LHCN-M2 (cell line): ENCODE measurements around the gene IL3RA. TPM values are rescaled to one million over a fixed set of nuclear protein-coding genes. Genes with fewer than 3 reads are reported as not detected.
A peak's percentile ranks its signal among the peaks of the same experiment; 100 is the strongest.
"Not testable (repeated sequence)": the region's sequence is repeated elsewhere in the genome, so short reads cannot be mapped to it uniquely, and the experiment has no call there.

Experiments used
- DNase-seq: peaks from one replicate; pipeline ENCODE4 v3.0.0-alpha.2; 2012; ENCODE audit warnings: low read depth
- total RNA-seq: library from RNA; depleted of rRNA; stranded (reverse); fragments of >200 nt; gene quantifications from 2 replicates; pipeline ENCODE4 v1.2.3, GENCODE V29; 2014

IL3RA gene
- total RNA-seq, 1 experiment from 2014 or later: not detected

GRCh38 chrX:1398431-1399340, 62.1 kb downstream of the IL3RA start:
- no peak for DNase-seq

DNA sequence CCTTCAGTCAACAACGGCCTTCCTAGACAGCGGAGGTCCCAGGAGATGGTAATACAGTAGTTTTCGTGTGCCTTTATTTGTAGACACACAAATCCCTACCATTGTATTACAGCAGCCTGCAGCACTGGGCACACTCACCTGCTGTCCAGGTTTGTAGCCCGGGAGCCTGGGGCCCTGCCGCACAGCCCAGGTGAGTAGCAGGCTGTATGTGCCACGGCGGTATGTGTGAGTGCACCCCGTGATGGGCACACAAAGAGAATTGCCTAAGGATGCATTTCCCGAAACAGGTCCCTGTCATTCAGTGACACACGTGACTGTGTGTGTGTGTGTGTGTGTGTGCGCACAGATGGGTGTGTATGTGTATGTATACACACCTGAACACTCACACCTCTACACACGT, 63.5 kb downstream of the IL3RA start:
- no peak for DNase-seq

DNA sequence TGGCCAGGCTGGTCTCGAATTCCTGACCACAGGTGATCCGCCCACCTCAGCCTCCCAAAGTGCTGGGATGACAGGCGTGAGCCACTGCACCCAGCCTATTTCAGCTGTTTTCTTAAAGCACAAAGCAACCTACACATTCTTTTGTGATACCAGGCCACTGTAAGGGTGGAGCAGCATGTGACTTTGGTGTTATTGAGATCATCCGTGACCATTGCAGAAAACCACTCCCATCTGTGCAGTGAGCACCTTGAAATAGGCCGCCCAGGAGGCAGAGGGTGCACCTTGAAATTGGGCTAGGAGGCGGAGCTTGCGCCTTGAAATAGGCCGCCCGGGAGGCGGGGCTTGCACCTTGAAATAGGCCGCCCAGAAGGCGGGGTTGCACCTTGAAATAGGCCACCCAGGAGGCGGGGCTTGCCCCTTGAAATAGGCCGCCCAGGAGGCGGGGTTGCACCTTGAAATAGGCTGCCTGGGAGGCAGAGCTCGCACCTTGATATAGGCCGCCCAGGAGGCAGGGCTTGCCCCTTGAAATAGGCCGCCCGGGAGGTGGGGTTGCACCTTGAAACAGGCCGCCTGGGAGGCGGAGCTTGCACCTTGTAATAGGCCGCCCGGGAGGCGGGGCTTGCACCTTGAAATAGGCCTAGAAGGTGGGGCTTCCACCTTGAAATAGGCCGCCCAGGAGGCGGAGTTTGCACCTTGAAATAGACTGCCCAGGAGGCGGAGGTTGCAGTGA, 64.3 kb downstream of the IL3RA start:
- no peak for DNase-seq

GRCh38 chrX:1401611-1402430, 65.2 kb downstream of the IL3RA start:
- DNase-seq: no peak

DNA sequence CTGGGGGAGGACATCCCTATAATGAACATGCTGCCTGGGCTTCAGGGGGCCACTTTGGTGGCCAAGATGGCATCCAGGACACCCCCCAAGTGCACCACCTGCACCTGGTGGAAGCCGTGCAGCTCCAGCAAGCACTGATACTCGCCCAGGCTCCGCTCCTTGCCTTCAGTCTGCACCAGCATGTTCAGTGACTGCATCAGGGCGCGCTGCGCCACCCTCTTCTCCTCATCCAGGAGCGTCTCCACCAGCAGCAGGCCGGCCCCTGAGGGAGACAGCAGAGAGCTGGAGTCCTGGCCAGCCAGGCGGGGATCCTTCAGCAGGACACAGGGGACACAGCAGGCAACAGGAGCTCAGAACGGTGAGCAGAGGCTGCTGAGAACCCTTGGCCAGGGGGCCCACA, 66.6 kb downstream of the IL3RA start:
- DNase-seq: no peak

DNA sequence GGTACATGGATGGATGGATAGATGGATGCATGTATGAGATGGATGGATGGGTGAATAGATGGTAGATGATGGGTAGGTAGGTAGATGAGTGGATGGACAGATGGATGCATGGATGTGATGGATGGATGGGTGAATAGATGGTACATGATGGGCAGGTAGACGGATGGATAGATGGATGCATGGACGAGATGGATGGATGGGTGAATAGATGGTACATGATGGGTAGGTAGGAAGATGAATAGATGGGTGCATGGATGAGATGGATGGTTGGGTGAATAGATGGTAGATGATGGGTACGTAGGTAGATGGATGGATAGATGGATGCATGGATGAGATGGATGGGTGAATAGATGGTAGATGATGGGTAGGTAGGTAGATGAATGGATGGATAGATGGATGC, 67.3 kb downstream of the IL3RA start:
- not testable (repeated sequence) for DNase-seq

DNA sequence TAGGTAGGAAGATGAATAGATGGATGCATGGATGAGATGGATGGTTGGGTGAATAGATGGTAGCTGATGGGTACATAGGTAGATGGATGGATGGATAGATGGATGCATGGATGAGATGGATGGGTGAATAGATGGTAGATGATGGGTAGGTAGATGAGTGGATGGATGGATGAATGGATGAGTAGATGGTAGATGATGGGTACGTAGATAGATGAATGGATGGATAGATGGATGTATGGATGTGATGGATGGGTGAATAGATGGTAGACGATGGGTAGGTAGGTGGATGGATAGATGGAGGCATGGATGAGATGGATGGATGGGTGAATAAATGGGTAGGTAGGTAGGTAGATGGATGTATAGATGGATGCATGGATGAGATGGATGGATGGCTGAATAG, 69.2 kb downstream of the IL3RA start:
- not testable (repeated sequence) for DNase-seq

GRCh38 chrX:1407035-1407434, 70.5 kb downstream of the IL3RA start:
- no peak for DNase-seq

DNA sequence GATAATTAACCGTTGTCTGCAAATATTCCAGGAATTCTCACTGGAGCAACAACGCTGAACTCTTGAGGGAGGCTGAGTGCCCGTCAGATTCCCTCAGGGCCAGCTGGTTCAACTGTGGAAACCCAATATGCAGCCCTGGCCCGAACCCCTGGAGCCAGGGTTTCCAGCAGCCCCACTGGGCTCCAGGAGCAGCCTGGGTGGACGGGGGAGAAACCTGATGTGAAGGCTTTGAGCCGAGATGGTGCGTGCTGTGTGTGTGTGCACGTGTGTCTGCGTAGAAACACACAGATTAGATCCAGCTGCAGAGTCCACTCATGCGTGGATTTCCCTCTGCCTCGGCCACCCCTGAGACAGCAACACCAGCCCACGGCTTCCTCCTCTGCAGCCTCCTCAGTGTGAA, 74.7 kb downstream of the IL3RA start:
- DNase-seq: no peak

DNA sequence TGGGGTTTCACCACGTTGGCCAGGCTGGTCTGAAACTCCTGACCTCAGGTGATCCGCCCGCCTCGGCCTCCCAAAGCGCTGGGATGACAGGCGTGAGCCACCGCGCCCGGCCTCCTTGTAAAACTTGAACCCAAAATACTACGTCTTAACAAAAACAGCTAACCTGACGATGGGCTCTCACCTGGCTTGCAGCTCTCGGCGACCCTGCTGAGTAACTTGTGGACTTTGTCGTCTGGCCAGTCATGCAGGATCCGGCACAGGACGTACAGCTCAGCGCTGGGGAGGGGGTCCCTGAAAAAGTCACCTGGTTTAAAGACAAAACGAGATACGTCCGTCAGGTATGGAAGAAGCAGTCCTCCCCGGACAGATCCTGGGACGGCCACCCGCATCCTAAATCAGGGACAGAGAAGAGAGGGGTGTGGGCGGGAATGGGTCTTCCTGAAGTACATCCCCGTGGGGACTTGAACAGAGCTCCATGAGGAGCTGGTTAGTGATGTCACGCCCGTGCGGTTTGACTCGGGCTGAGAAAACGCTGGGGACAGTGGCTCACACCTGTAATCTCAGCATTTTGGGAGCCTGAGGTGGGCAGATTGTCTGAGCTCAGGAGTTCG, 76.1 kb downstream of the IL3RA start:
- no peak for DNase-seq

DNA sequence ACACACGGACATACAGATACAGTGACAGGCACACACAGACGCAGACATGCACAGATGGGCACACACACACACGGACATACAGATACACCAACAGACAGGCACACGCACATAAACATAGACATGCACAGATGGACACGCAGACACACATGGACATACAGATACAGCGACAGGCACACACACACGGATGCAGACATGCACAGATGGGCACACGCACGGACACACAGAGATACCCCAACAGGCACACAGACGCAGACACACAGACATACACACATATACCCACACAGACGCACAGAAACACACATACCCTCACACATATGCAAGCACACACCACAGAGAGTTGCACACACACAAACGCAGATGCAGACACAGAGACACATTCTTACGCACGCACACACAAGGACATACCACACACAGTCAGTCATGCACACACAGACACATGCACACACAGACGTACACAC, 79.8 kb downstream of the IL3RA start:
- no peak for DNase-seq

DNA sequence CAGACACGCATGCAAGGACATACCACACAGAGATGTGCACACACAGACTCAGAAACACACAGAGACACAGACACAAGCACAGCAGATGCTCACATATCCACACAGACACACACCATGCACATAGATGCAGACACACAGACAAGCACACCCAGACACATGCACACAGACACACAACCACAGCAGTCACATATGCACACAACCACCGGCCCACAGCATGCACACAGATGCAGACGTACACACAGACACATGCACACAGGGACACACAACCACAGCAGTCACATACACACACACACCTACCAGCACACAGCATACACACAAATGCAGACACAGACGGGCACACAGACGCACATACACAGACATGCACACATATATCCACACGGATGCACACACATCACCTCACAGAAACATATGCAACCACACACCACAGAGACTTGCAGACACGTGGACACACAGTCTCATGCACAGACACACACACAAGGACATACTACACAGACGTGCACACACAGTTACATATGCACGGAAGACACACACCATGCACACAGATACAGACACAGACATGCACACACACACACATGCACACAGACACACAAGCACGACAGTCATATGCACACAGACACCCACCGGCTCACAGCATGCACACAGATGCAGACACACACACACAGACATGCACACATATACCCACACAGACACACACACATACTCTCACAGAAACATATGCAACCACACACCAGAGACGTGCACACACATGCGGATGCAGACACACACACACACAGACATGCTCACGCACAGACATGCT, 80.6 kb downstream of the IL3RA start:
- DNase-seq: no peak

DNA sequence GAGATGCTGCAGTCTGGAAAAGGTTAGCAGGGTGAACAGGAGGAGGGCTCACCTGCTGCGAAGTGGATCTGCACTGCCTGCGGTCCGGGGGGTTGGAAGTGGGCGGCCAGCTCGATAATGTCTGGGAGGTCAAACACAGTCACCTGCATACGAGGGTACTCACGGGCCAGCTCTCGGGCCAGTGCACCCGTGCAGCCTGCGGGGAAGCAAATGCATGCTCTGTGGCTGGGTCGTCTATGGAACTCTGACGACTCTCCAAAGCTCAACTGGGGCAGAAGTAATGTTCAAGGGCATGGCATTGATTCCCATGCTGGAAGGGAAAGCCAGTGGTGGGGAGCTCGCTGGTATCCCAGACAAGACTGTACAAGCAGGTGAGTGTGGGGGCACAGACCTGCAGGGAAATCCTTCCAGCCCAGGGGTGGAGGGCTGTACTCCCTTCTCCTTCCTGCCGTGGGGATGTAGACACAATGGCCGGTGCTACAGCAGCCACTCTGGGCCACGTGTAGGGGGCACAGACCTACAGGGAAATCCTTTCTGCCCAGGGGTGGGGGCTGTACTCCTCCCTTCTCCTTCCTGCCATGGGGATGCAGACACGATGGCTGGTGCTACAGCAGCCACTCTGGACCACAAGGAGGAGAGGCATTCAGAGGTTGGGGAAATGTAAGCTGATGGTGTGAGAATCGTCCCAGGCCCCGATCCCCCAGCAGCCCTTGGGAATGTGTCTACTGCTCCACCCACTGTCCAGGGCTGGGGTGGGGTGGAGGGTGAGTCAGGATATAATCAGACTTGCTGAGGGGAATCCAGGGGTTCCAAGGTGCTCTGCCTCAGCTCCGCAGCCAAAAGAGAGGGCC, 81.6 kb downstream of the IL3RA start:
- DNase-seq: no peak

DNA sequence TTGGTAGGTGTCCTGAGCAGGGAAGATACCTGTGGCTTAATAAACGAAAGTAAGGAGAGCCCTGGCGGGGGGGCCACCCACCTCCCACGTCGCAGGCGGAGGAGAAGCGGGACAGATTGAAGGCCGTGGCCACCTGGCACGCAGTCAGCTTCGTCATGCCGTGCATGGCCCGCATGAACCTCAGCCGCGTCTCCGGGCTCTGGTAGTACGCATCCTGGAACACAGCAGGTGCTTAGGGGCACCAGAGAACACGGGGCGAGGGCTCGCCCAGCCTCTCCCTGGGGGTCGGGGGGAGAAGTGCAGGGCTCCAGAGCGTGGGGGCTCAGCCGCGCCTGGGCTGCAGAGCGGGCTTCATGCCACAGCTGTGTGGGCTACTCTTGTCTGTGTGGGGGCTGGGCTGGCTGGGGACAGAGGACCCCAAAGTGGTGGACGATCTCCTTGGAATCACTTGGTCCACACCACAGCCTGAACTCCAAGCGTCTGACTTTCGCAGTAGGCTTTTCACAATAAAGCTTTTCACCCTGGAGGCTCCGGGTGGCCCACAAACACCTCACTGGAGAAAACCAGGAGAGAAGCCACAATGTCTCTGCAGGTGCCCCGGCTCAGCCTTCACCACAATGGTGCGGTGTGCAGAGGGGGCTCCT, 82.4 kb downstream of the IL3RA start:
- DNase-seq: no peak

DNA sequence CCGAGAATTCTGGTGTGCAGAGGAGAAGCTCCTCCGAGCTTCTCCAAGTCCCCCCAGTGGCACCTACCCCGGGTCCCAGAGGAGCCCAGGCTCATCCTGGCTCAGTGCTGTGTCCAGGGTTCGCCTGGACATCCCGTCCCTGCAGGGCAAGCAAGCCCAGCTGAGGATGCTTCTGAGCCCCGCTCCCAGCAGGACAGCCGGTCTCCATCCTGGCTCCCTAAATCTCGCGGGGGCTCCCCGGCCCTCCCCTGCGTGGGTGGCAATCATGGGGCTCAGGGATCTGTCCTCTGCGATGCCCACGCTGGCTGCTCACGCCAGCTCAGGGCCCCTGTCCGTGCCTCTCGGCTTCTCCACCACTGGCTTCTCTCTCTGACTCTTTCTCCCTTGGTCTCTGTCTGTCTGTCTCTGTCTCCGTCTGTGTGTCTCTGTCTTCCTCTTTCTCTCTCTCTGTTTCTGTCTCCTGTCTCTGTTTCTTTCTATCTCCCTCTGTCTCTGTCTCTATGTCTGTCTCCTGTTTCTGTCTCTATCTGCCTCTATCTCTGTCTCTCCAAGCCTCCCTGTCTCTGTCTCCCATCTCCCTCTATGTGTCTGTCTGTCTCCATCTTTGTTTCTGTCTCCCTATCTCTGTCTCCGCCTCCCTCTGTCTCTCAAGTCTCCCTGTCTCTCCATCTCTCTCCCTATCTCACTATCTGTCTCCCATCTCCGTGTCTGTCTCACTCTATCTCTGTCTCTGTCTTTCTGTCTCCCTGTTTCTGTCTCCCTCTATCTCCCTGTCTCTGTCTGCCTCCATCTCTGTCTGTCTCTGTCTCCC, 83.2 kb downstream of the IL3RA start:
- DNase-seq: no peak

DNA sequence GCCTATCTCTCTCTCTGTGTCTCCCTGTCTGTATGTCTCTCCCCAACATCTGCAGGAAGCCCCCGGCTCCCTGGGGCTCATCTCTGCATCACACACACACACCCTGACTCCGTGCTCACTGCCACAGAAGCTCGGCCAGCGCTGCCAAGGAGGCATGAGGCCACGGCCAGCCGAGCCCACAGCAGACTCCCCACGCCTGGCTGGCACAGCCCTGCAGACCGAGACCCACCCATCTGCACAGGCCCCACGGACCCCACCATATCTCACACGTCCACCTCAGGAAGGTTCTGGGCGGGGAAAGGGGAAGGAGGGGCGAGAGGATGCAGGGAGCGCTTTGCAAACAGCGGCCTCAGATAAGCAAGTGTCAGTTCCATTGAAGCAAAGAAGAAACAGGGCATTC, 83.8 kb downstream of the IL3RA start:
- no peak for DNase-seq

- peak; percentile 49 for DNase-seq
Observed at GRCh38 chrX:1421433-1422134, 85.0 kb downstream of the IL3RA start.

DNA sequence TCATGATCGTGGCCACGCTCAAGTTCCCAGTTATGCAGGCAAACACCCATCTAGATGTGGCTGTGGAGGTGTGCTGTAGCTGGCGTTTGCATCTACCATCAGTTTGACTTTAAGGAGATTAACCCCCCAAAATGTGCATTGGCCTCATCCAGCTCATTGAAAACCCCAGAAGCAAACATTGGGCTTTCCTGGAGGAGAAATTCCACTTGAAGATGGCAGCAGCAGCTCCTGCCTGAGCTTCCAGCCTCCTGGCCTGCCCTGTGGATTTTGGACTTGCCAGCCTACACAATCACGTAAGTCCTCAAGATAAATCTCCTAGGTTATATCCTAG, 85.5 kb downstream of the IL3RA start:
- no peak for DNase-seq
